IMR-90 (cell line): ENCODE data around the gene PTGES. TPM values are rescaled to one million over a fixed set of nuclear protein-coding genes. Genes with fewer than 3 reads are reported as not detected.

Experiments
- ATAC-seq: fragments of 200-7000 bp; cut with Tn5 transposase; 2 replicates; pipeline ENCODE4 v1.9.1; 2020; ENCODE audit warnings: low read depth, mild to moderate bottlenecking, moderate library complexity
- BruUV-seq: library from RNA; stranded (reverse); fragments of 400-500 nt; replicated peaks from 2 replicates; lab custom pipeline; 2021; lab: Mats Ljungman, UMichigan
- CTCF ChIA-PET: fragments of 300-600 bp; formaldehyde crosslinking; extraction: SDS; loops from one replicate; lab custom pipeline; 2021; ENCODE audit warnings: antibody characterized with exemption; lab: Yijun Ruan, JAX
- POLR2A ChIA-PET: fragments of 300-600 bp; sonication (Branson Sonifier 250); formaldehyde crosslinking; loops from one replicate; lab custom pipeline; 2022; ENCODE audit warnings: antibody characterized with exemption; ENCODE audit not compliant: unreplicated experiment; lab: Charles Lee
- DNase-seq: peaks from one replicate; pipeline ENCODE4 v3.0.0; 2013
- H2AFZ ChIP-seq: replicated peaks from 2 replicates; pipeline ENCODE3; 2013; ENCODE audit warnings: low read length, mild to moderate bottlenecking; ENCODE audit not compliant: poor library complexity
- H2AK5ac ChIP-seq: 2 replicates; pipeline ENCODE4 v1.6.1; 2013; ENCODE audit warnings: low read depth, low read length, inconsistent platforms
- H2AK9ac ChIP-seq: replicated peaks from 2 replicates; pipeline ENCODE3; 2013; ENCODE audit warnings: mild to moderate bottlenecking, low read depth, low read length, moderate library complexity; ENCODE audit not compliant: poor library complexity
- H2BK120ac ChIP-seq: 2 replicates; pipeline ENCODE4 v1.6.1; 2013; ENCODE audit warnings: low read depth, low read length, inconsistent platforms
- H2BK15ac ChIP-seq: 3 replicates; pipeline ENCODE4 v1.6.1; 2013; ENCODE audit warnings: low read depth, low read length, inconsistent platforms
- H2BK20ac ChIP-seq: 2 replicates; pipeline ENCODE4 v1.6.1; 2013; ENCODE audit warnings: low read depth, mild to moderate bottlenecking, inconsistent platforms, low read length, moderate library complexity
- H2BK5ac ChIP-seq: 2 replicates; pipeline ENCODE4 v1.6.1; 2013; ENCODE audit warnings: mild to moderate bottlenecking, low read depth, low read length, inconsistent platforms; ENCODE audit not compliant: poor library complexity, severe bottlenecking
- H3K14ac ChIP-seq: replicated peaks from 2 replicates; pipeline ENCODE4 v1.6.1; 2013; ENCODE audit warnings: low read depth, low read length, inconsistent platforms
- H3K18ac ChIP-seq: 2 replicates; pipeline ENCODE4 v1.6.1; 2013; ENCODE audit warnings: low read depth, low read length, control low read depth
- H3K23ac ChIP-seq: 2 replicates; pipeline ENCODE4 v1.6.1; 2013; ENCODE audit warnings: low read depth, low read length, inconsistent platforms
- H3K27ac ChIP-seq: 2 replicates; pipeline ENCODE4 v1.5.1; 2013; ENCODE audit warnings: mild to moderate bottlenecking, control low read depth, low read length; ENCODE audit not compliant: insufficient read depth
- H3K27me3 ChIP-seq: 2 replicates; pipeline ENCODE4 v1.6.1; 2013; ENCODE audit warnings: low read length; ENCODE audit not compliant: control insufficient read depth, insufficient read depth
- H3K36me3 ChIP-seq: 2 replicates; pipeline ENCODE4 v1.6.1; 2013; ENCODE audit warnings: low read length, mixed read lengths; ENCODE audit not compliant: control insufficient read depth, insufficient read depth
- H3K4ac ChIP-seq: 2 replicates; pipeline ENCODE4 v1.6.1; 2013; ENCODE audit warnings: low read depth, low read length, inconsistent platforms
- H3K4me1 ChIP-seq: 2 replicates; pipeline ENCODE4 v1.6.1; 2013; ENCODE audit warnings: low read length, mixed read lengths; ENCODE audit not compliant: control insufficient read depth, insufficient read depth
- H3K4me2 ChIP-seq: 2 replicates; pipeline ENCODE4 v1.6.1; 2013; ENCODE audit warnings: low read depth, mild to moderate bottlenecking, control low read depth, low read length, moderate library complexity
- H3K4me3 ChIP-seq: 2 replicates; pipeline ENCODE4 v1.5.1; 2013; ENCODE audit warnings: low read depth, mild to moderate bottlenecking, control low read depth, low read length, moderate library complexity; ENCODE audit not compliant: insufficient read depth
- H3K56ac ChIP-seq: 2 replicates; pipeline ENCODE4 v1.6.1; 2013; ENCODE audit warnings: low read length, inconsistent platforms; ENCODE audit not compliant: insufficient read depth; ENCODE audit errors: extremely low read depth
- H3K79me1 ChIP-seq, 2 experiments: 2 replicates each; pipeline ENCODE4 v1.6.1; 2013; ENCODE audit warnings: low read length in 2 of 2, inconsistent platforms in 1 of 2, low read depth in 1 of 2
- H3K9ac ChIP-seq: 2 replicates; pipeline ENCODE4 v1.6.1; 2013; ENCODE audit warnings: low read depth, low read length, control low read depth
- H3K9me1 ChIP-seq: 2 replicates; pipeline ENCODE4 v1.6.1; 2013; ENCODE audit warnings: low read length, inconsistent platforms; ENCODE audit not compliant: insufficient read depth
- H3K9me3 ChIP-seq: 2 replicates; pipeline ENCODE4 v1.6.1; 2013; ENCODE audit warnings: low read length; ENCODE audit not compliant: control insufficient read depth, insufficient read depth
- H4K20me1 ChIP-seq: 2 replicates; pipeline ENCODE4 v1.6.1; 2013; ENCODE audit warnings: low read length, inconsistent platforms; ENCODE audit not compliant: insufficient read depth
- H4K5ac ChIP-seq: 2 replicates; pipeline ENCODE4 v1.6.1; 2013; ENCODE audit warnings: mild to moderate bottlenecking, low read depth, low read length, control low read depth
- H4K8ac ChIP-seq, 2 experiments: 2 replicates each; pipeline ENCODE4 v1.6.1; 2013; ENCODE audit warnings: low read depth in 2 of 2, low read length in 2 of 2, control low read depth in 1 of 2, inconsistent platforms in 1 of 2
- H4K91ac ChIP-seq: 2 replicates; pipeline ENCODE4 v1.6.1; 2013; ENCODE audit warnings: low read depth, low read length, inconsistent platforms; ENCODE audit not compliant: insufficient read depth
- BHLHE40 ChIP-seq: fragments of 150-350 bp; IDR thresholded peaks from 2 replicates; pipeline ENCODE4 v1.6.1; 2016; ENCODE audit warnings: mild to moderate bottlenecking, low read depth, low read length
- CHD1 ChIP-seq: IDR thresholded peaks from 2 replicates; pipeline ENCODE4 v1.6.1; 2012; ENCODE audit warnings: low read depth, low read length, improper control_type of control experiment
- ELK1 ChIP-seq: fragments of 150-350 bp; IDR thresholded peaks from 2 replicates; pipeline ENCODE4 v1.6.1; 2016; ENCODE audit warnings: low read depth, mild to moderate bottlenecking, low read length, moderate library complexity, borderline replicate concordance
- MAZ ChIP-seq: IDR thresholded peaks from 2 replicates; pipeline ENCODE4 v1.6.1; 2012; ENCODE audit warnings: low read depth, mild to moderate bottlenecking, low read length, improper control_type of control experiment, moderate library complexity, borderline replicate concordance
- MXI1 ChIP-seq: IDR thresholded peaks from 2 replicates; pipeline ENCODE4 v1.6.1; 2012; ENCODE audit warnings: low read depth, mild to moderate bottlenecking, low read length, moderate library complexity, borderline replicate concordance
- RAD21 ChIP-seq: IDR thresholded peaks from 2 replicates; pipeline ENCODE4 v1.6.1; 2012; ENCODE audit warnings: low read length, improper control_type of control experiment
- RFX5 ChIP-seq: IDR thresholded peaks from 2 replicates; pipeline ENCODE4 v1.8.0; 2012; ENCODE audit warnings: low read depth, mild to moderate bottlenecking, low read length, moderate library complexity
- SMC3 ChIP-seq: fragments of 150-350 bp; IDR thresholded peaks from 2 replicates; pipeline ENCODE4 v1.6.1; 2016; ENCODE audit warnings: low read depth, mild to moderate bottlenecking, antibody characterized with exemption, low read length, moderate library complexity
- WGBS, 2 experiments: methylation state at CpG; one replicate each; pipeline versions ENCODE4 v1.1.5 to v1.1.7; 2013; ENCODE audit warnings: missing lambda C conversion rate in 2 of 2; ENCODE audit not compliant: insufficient read length in 1 of 2; ENCODE audit errors: extremely low coverage in 2 of 2; 5-methylcytosine and 5-hydroxymethylcytosine counted together
- dilution Hi-C: fragments of 300-500 bp; cut with HindIII; formaldehyde crosslinking; loops from one replicate; pipeline ENCODE4 v1.14.3; 2018; ENCODE audit warnings: low sequenced_read_pairs; ENCODE audit not compliant: unreplicated experiment
- in situ Hi-C: fragments of 300-500 bp; cut with MboI; formaldehyde crosslinking; loops from 3 replicates; pipeline ENCODE4 v1.14.3; 2019; ENCODE audit warnings: low sequenced_read_pairs, inconsistent platforms, mixed read lengths
- intact Hi-C: fragments of 100-400 bp; cut with micrococcal nuclease; formaldehyde crosslinking; loops from 2 replicates; pipeline ENCODE4 v1.10.0; 2022
- polyA plus RNA-seq, 3 experiments: library from polyadenylated mRNA; depleted of rRNA; stranded (reverse); fragments of >200 nt; gene quantifications; 2 replicates each; pipeline ENCODE4 v1.2.3, GENCODE V29; 2012; ENCODE audit warnings: low replicate concordance in 1 of 3
- total RNA-seq: library from RNA; depleted of rRNA; stranded (reverse); fragments of >200 nt; gene quantifications from 2 replicates; pipeline ENCODE4 v1.2.3, GENCODE V29; 2012

Gene PTGES
- total and polyA plus RNA-seq, 2 of the 4 experiments (the other 2 are of a cell fraction), result 3.2 to 6.3 TPM

DNA sequence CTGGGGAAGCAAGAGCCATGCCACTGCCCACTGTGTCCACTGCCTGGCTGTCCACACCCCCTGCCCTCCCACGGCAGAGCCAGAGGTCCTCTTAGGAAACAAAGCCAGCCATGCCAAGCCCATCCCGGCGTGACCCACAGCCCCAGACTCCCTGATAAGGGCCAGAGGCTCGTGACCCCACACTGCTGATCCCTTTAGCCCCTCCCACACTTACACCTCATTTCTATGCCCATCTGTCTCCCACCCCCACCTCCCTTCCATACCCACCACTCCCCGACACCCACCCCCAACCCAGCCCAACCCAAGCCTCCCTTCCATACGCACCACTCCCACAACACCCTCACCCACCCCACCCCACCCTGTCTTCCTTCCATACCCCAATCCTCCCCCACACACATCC, 17.3 kb downstream of the PTGES start:
- ATAC-seq, result no peak

More for the DNA sequence above, 17.3 kb downstream of the PTGES start:
- Histone ChIP-seq H4K8ac (no peak overlapping the region), H2BK120ac (no peak overlapping the region), H3K18ac (no peak overlapping the region), H2BK5ac (no peak overlapping the region), H2BK15ac (no peak overlapping the region), H3K4me3 (no peak overlapping the region), H3K27me3 (no peaks in the 10 kb centered on the region; the same call in 1 of the 2 replicates), H2AFZ (no peak overlapping the region), H3K79me1 (no peaks in the 10 kb centered on the region), H3K14ac (no peak overlapping the region), H3K27ac (no peak overlapping the region), H4K20me1 (no peaks in the 10 kb centered on the region), H3K9me3 (no peaks in the 10 kb centered on the region), H3K9me1 (peaks cover 4% of the 10 kb centered on the region; the same call in 1 of the 2 replicates), H3K4me2 (no peak overlapping the region), H4K5ac (no peak overlapping the region), H2AK5ac (peak overlapping the region; percentile 91; the same call in 1 of the 2 replicates), H2BK20ac (no peak overlapping the region), H3K4ac (no peak overlapping the region), H3K56ac (no peak overlapping the region), H3K36me3 (peaks cover 6% of the 10 kb centered on the region; the same call in 1 of the 2 replicates), H3K4me1 (peaks cover 3% of the 10 kb centered on the region), H3K9ac (no peak overlapping the region), H4K91ac (no peak overlapping the region), H3K23ac (no peak overlapping the region), H2AK9ac (no peak overlapping the region)
- ChIA-PET CTCF (no interaction called here), POLR2A (no interaction called here)
- no peak for DNase-seq
- BruUV-seq, result no TSS peak
- in situ Hi-C loops, result loop anchor here (5.0 kb wide), 1 partner anchor 47 kb away; no protein-coding TSS in a partner anchor
- TF ChIP-seq ELK1 (no peak), MXI1 (no peak), MAZ (no peak), CHD1 (no peak), RAD21 (no peak), RFX5 (no peak), SMC3 (no peak), BHLHE40 (no peak)
- dilution Hi-C loops, result no loop called here
- intact Hi-C loops, result no loop called here
- WGBS, 2 experiments, result 70 to 100% methylated on average over 1 to 3 of the region's 6 CpGs
